Umbilical cord (tissue), 2 donors: ENCODE measurements around the gene VDR. TPM values are rescaled to one million over a fixed set of nuclear protein-coding genes. Genes with fewer than 3 reads are reported as not detected.

Source experiments
- DNase-seq: peaks from one replicate; pipeline ENCODE4 v3.0.0-alpha.2; 2015; ENCODE audit warnings: low spot score
- total RNA-seq: library from RNA; depleted of rRNA; stranded (reverse); fragments of >200 nt; gene quantifications from one replicate; pipeline ENCODE4 v1.2.3, GENCODE V29; 2014; ENCODE audit warnings: low replicate concordance; ENCODE audit not compliant: insufficient read depth

VDR gene
- total RNA-seq, 1 donor from 2014 or later, result 4.1 TPM

GRCh38 chr12:47930634-47931033 lies 25.8 kb upstream of the VDR start:
- DNase-seq, result no peak

GRCh38 chr12:47927346-47927745 lies 22.6 kb upstream of the VDR start:
- DNase-seq, result no peak

- no peak for DNase-seq
Observed at GRCh38 chr12:47921907-47922306, 17.1 kb upstream of the VDR start.

- DNase-seq, result no peak
Observed at GRCh38 chr12:47920913-47921312, 16.1 kb upstream of the VDR start.

GRCh38 chr12:47913081-47913480 lies 8.3 kb upstream of the VDR start:
- DNase-seq, result no peak

GRCh38 chr12:47912556-47912955 lies 7.8 kb upstream of the VDR start:
- no peak for DNase-seq

- DNase-seq, result no peak
Observed at GRCh38 chr12:47910981-47911380, 6.2 kb upstream of the VDR start.

- DNase-seq, result no peak
Observed at GRCh38 chr12:47910486-47910885, 5.7 kb upstream of the VDR start.

GRCh38 chr12:47909839-47910465 lies 5.2 kb upstream of the VDR start:
- DNase-seq, result no peak

GRCh38 chr12:47908738-47909137 lies 3.9 kb upstream of the VDR start:
- DNase-seq, result no peak

GRCh38 chr12:47907851-47908454 lies 3.2 kb upstream of the VDR start:
- DNase-seq, result no peak

- DNase-seq, result peak; percentile 65
Observed at GRCh38 chr12:47903927-47904712, 674 bp downstream of the VDR start.

GRCh38 chr12:47903151-47903611 lies 1.6 kb downstream of the VDR start:
- DNase-seq, result peak; percentile 33

GRCh38 chr12:47902131-47902639 lies 2.6 kb downstream of the VDR start:
- no peak for DNase-seq

- no peak for DNase-seq
Observed at GRCh38 chr12:47901718-47902093, 3.1 kb downstream of the VDR start.

- DNase-seq, result no peak
Observed at GRCh38 chr12:47901063-47901717, 3.6 kb downstream of the VDR start.

GRCh38 chr12:47900131-47901062 lies 4.4 kb downstream of the VDR start:
- DNase-seq, result no peak

- no peak for DNase-seq
Observed at GRCh38 chr12:47899466-47899865, 5.3 kb downstream of the VDR start.

GRCh38 chr12:47896633-47897032 lies 8.2 kb downstream of the VDR start:
- DNase-seq, result no peak

- no peak for DNase-seq
Observed at GRCh38 chr12:47896022-47896421, 8.8 kb downstream of the VDR start.

- DNase-seq, result no peak
Observed at GRCh38 chr12:47894652-47895051, 10.1 kb downstream of the VDR start.
